Measurements from ENCODE around the gene MSH6. TPM values are rescaled to one million over a fixed set of nuclear protein-coding genes. Genes with fewer than 3 reads are reported as not detected.

The MSH6 gene
- total and polyA plus RNA-seq, 5 experiments from 2014 or later = 17.7 to 43.3 (median 28.9) TPM

DNA sequence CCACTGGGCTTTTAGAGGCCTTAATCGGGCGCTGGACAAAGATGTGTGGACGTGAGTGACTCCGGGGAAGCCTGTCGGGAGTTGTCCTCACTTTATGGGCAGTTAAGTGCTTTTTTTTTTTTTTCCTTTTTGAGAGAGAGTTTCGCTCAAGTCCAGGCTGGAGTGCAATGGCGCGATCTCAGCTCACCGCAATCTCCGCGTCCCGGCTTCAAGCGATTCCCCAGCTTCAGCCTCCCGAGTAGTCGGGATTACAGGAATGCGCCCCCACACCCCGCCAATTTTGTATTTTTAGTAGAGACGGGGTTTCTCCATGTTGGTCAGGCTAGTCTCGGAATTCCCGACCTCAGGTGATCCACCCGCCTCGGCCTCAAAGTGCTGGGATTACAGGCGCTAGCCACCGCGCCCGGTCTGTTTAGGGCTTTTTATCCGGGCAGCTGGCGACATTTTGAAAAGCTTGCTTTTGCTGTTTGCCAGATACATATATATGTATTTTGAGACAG, 1.5 kb downstream of the MSH6 start:
- DNase-seq = no peak
- POLR2A ChIA-PET = no interaction called here
- ATAC-seq = no peak
- H3K4me1 Mint-ChIP-seq = peaks cover 13 to 36% (median 28%) of the 10 kb centered on the region in 4 donors
- H3K27me3 Mint-ChIP-seq = no peaks in the 10 kb centered on the region
- H3K4me3 Mint-ChIP-seq = peak overlapping the region; percentile 75 to 96 (median 92)
- H3K9me3 Mint-ChIP-seq = no peaks in the 10 kb centered on the region
- H3K36me3 Mint-ChIP-seq = peaks cover 0 to 4% (median 0%) of the 10 kb centered on the region in 3 donors
- peak overlapping the region in 8 of 10 donors; percentile 46 to 96 (median 82) for H3K27ac Mint-ChIP-seq

DNA sequence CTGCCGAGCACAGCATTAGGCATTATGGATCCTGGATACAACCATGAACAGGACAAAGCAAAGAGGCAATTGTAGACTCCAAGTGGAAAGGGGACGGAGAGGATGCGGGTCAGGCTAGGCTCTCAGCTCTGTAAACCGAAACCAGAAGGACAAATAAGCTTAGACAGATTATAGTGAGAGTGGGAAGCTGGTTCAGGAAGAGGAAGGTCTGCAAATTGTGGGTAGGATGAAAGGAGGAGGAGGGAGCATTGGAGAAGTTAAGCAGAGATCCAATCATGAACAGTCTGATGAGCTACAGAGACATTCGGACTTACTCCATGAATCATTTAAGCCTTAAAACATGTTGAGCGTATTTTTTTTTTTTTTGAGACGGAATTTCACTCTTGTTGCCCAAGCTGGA, 3.0 kb downstream of the MSH6 start:
- peaks cover 0 to 13% (median 0%) of the 10 kb centered on the region in 3 donors for H3K36me3 Mint-ChIP-seq
- ATAC-seq = no peak
- H3K4me1 Mint-ChIP-seq = peaks cover 17 to 47% (median 31%) of the 10 kb centered on the region in 4 donors
- peak overlapping the region in 5 of 10 donors; percentile 1 to 40 (median 17) for H3K27ac Mint-ChIP-seq
- POLR2A ChIA-PET = interaction anchor here (0.7 kb wide), 1 partner anchor 624 kb away, joined by 3 read pairs; no protein-coding TSS in a partner anchor
- no peaks in the 10 kb centered on the region for H3K27me3 Mint-ChIP-seq
- H3K9me3 Mint-ChIP-seq = no peaks in the 10 kb centered on the region
- no peak for DNase-seq
- H3K4me3 Mint-ChIP-seq = peak overlapping the region in 9 of 10 donors; percentile 3 to 93 (median 62)

DNA sequence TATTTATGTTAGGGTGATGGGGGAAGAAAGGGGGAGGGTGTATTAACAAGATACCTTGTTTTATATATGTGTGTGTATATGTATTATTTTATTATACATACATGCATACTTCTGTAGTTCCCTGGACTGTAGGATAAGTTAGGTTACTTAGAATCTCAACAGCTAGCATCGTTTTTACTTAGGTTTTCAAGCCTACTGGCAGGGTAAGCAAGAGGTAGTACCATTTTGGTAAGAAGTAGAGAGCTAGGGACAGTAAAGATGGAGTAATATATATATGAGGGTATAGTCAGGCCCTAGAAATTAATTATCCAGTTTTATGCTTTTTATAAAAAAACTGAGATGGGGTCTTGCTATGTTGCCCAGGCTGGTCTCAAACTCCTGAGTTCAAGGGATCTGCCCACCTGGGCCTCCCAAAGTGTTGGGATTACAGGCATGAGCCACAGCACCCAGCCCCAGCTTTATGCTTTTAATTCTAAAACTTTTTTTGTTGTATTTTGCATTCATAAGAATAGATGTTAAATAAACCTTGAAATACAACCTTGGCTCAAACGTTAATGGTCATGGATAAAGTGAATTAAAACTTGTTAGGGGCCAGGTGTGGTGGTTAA, 13.2 kb downstream of the MSH6 start:
- POLR2A ChIA-PET = no interaction called here
- DNase-seq (no peak), ATAC-seq (no peak)
- H3K4me1 Mint-ChIP-seq = peaks cover 2 to 11% (median 7%) of the 10 kb centered on the region in 4 donors
- no peaks in the 10 kb centered on the region for H3K27me3 Mint-ChIP-seq
- H3K4me3 Mint-ChIP-seq = no peak overlapping the region
- no peaks in the 10 kb centered on the region for H3K9me3 Mint-ChIP-seq
- peak overlapping the region in 4 of 10 donors; percentile 25 to 71 (median 44) for H3K27ac Mint-ChIP-seq
- peaks cover 22 to 75% (median 45%) of the 10 kb centered on the region in 3 donors for H3K36me3 Mint-ChIP-seq

DNA sequence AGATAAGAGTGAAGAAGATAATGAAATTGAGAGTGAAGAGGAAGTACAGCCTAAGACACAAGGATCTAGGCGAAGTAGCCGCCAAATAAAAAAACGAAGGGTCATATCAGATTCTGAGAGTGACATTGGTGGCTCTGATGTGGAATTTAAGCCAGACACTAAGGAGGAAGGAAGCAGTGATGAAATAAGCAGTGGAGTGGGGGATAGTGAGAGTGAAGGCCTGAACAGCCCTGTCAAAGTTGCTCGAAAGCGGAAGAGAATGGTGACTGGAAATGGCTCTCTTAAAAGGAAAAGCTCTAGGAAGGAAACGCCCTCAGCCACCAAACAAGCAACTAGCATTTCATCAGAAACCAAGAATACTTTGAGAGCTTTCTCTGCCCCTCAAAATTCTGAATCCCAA, 15.7 kb downstream of the MSH6 start:
- peaks cover 5 to 8% (median 7%) of the 10 kb centered on the region in 9 donors for H3K9me3 Mint-ChIP-seq

DNA sequence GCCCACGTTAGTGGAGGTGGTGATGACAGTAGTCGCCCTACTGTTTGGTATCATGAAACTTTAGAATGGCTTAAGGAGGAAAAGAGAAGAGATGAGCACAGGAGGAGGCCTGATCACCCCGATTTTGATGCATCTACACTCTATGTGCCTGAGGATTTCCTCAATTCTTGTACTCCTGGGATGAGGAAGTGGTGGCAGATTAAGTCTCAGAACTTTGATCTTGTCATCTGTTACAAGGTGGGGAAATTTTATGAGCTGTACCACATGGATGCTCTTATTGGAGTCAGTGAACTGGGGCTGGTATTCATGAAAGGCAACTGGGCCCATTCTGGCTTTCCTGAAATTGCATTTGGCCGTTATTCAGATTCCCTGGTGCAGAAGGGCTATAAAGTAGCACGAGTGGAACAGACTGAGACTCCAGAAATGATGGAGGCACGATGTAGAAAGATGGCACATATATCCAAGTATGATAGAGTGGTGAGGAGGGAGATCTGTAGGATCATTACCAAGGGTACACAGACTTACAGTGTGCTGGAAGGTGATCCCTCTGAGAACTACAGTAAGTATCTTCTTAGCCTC, 16.2 kb downstream of the MSH6 start:
- POLR2A ChIA-PET = no interaction called here
- Mint-ChIP-seq H3K27ac (peak overlapping the region in 5 of 10 donors; percentile 21 to 83 (median 50)), H3K4me1 (peaks cover 0 to 8% (median 5%) of the 10 kb centered on the region in 4 donors), H3K9me3 (peaks cover 5 to 13% (median 9%) of the 10 kb centered on the region in 9 donors), H3K36me3 (peaks cover 35 to 95% (median 71%) of the 10 kb centered on the region in 3 donors), H3K4me3 (no peak overlapping the region), H3K27me3 (no peaks in the 10 kb centered on the region)
- ATAC-seq (no peak), DNase-seq (no peak)

More for the DNA sequence above, 15.7 kb downstream of the MSH6 start:
- ATAC-seq (no peak), DNase-seq (no peak)
- Mint-ChIP-seq H3K36me3 (peaks cover 30 to 93% (median 66%) of the 10 kb centered on the region in 3 donors), H3K4me3 (peak overlapping the region in 1 of 10 donors; percentile 54), H3K27ac (peak overlapping the region in 5 of 10 donors; percentile 14 to 77 (median 45)), H3K4me1 (peaks cover 0 to 8% (median 5%) of the 10 kb centered on the region in 4 donors), H3K27me3 (no peaks in the 10 kb centered on the region)
- POLR2A ChIA-PET = no interaction called here

DNA sequence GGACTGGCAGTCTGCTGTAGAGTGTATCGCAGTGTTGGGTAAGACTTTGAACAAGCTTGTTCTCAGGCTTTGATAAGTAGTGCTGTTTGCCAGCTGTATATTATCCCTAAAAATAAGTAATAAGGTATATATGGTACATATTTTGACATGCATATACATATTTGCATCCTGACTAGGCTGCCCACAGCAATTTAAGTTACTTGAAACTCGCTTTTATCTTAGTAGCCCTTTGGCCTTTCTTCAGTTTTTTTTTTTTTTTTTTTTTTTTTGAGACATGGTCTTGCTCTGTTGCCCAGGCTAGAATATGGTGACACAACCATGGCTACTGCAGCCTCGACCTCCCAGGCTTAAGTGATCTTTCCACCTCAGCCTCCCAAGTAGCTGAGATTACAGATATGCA, 18.2 kb downstream of the MSH6 start:
- ATAC-seq (no peak), DNase-seq (no peak)
- POLR2A ChIA-PET = interaction anchor here (0.6 kb wide), 1 partner anchor 104 kb away, joined by 3 read pairs; no protein-coding TSS in a partner anchor
- peaks cover 44 to 98% (median 84%) of the 10 kb centered on the region in 3 donors for H3K36me3 Mint-ChIP-seq
- H3K27ac Mint-ChIP-seq = no peak overlapping the region
- H3K4me3 Mint-ChIP-seq = no peak overlapping the region
- peaks cover 5 to 21% (median 9%) of the 10 kb centered on the region in 9 donors for H3K9me3 Mint-ChIP-seq
- peaks cover 0 to 6% (median 4%) of the 10 kb centered on the region in 4 donors for H3K4me1 Mint-ChIP-seq
- no peaks in the 10 kb centered on the region for H3K27me3 Mint-ChIP-seq

DNA sequence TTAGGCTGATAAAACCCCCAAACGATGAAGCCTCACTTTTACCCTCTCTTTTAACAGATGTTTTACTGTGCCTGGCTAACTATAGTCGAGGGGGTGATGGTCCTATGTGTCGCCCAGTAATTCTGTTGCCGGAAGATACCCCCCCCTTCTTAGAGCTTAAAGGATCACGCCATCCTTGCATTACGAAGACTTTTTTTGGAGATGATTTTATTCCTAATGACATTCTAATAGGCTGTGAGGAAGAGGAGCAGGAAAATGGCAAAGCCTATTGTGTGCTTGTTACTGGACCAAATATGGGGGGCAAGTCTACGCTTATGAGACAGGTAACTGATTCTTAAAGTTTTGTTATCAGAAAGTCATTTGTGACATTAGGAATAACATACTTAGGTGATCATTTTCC, 20.4 kb downstream of the MSH6 start:
- Mint-ChIP-seq H3K27me3 (no peaks in the 10 kb centered on the region), H3K27ac (peak overlapping the region in 3 of 10 donors; percentile 17 to 57 (median 22)), H3K36me3 (peaks cover 46 to 98% (median 82%) of the 10 kb centered on the region in 3 donors), H3K4me1 (peaks cover 0 to 5% (median 4%) of the 10 kb centered on the region in 4 donors), H3K4me3 (no peak overlapping the region), H3K9me3 (peaks cover 5 to 21% (median 9%) of the 10 kb centered on the region in 9 donors)
- DNase-seq (no peak), ATAC-seq (no peak)
- POLR2A ChIA-PET = no interaction called here

DNA sequence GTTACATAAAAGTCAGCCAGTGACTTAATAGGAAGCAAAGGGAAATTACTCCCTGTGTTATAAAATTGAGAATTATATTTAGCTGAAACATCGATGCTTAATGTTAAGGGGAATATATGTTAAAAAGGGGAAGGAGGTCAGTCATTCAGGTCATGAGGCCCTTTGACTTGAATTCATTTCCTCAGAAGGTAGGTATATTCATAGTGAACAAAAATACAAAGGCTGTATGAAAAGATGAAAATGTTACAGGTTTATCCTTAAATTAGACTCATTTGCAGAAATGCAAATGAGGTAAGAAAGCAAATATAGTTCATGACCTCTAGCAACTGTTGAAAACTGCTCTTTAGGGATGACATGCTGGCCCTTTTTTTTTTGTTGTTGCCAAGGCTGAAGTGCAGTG, 20.8 kb downstream of the MSH6 start:
- H3K4me1 Mint-ChIP-seq = peaks cover 0 to 4% (median 2%) of the 10 kb centered on the region in 4 donors
- DNase-seq (no peak), ATAC-seq (no peak)
- peak overlapping the region in 2 of 10 donors; percentile 17 to 62 for H3K27ac Mint-ChIP-seq
- H3K36me3 Mint-ChIP-seq = peaks cover 42 to 98% (median 79%) of the 10 kb centered on the region in 3 donors
- H3K9me3 Mint-ChIP-seq = peaks cover 5 to 21% (median 9%) of the 10 kb centered on the region in 9 donors
- POLR2A ChIA-PET = no interaction called here
- no peaks in the 10 kb centered on the region for H3K27me3 Mint-ChIP-seq
- no peak overlapping the region for H3K4me3 Mint-ChIP-seq

DNA sequence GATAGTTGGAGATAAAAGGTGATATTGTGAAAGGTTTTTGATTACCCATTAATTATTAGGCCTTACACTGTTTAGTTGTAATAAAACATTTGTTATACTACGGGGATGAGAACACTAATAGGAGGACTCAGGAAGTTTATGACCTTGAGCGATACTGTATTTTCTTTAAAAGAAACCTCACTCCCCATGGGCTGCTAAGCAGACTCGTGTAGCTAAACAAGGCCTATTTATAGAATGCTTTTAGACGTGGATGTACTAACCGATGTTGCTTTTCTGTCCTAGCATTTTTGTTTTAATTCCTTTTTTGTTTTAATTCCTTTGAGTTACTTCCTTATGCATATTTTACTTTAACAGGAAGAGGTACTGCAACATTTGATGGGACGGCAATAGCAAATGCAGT, 22.9 kb downstream of the MSH6 start:
- Mint-ChIP-seq H3K4me1 (peaks cover 0 to 2% (median 0%) of the 10 kb centered on the region in 4 donors), H3K36me3 (peaks cover 27 to 94% (median 59%) of the 10 kb centered on the region in 3 donors), H3K27ac (no peak overlapping the region), H3K4me3 (no peak overlapping the region), H3K9me3 (peaks cover 5 to 21% (median 9%) of the 10 kb centered on the region in 9 donors), H3K27me3 (no peaks in the 10 kb centered on the region)
- POLR2A ChIA-PET = no interaction called here
- ATAC-seq (no peak), DNase-seq (no peak)

DNA sequence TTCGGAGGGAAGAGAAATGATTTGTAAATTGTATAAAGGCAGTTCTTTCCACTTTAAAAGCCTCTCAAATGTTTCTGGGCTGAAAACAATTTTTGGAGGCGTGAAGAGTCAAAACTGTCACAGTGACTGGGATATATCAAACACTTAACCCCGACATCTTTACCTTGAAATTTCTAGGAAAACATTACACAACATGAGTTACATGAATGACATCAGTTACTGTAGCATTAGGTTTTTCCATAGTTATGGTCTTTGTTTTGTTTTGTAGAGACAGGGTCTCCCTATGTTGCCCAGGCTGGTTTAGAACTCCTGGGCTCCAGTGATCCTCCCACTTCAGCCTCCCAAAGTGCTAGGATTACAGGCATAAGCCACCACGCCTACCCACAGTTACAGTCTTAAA, 25.7 kb downstream of the MSH6 start:
- peaks cover 0 to 13% (median 3%) of the 10 kb centered on the region in 9 donors for H3K9me3 Mint-ChIP-seq
- H3K4me1 Mint-ChIP-seq = peaks cover 0 to 9% (median 2%) of the 10 kb centered on the region in 4 donors
- POLR2A ChIA-PET = no interaction called here
- peaks cover 17 to 93% (median 49%) of the 10 kb centered on the region in 3 donors for H3K36me3 Mint-ChIP-seq
- peak overlapping the region in 9 of 10 donors; percentile 3 to 83 (median 41) for H3K27ac Mint-ChIP-seq
- no peak for DNase-seq
- H3K4me3 Mint-ChIP-seq = no peak overlapping the region
- no peak for ATAC-seq
- H3K27me3 Mint-ChIP-seq = no peaks in the 10 kb centered on the region

DNA sequence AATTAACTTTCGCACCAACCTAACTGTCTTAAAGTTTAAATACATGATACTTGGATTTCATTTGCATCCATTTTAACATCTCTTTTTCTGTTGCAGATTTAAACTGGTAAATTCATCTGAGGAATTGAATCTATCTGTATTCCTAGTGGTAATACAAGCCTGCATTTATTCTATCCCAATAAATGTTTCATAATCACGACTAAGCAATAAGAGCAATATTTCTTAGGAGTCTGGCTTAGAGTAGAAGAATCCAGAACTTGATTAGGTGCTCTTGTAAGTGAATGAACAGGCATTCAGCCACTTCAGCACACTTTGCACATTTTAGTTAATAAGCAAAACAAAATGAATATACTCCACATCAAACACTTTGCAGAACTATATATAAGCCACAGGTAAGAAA, 27.0 kb downstream of the MSH6 start:
- ATAC-seq (no peak), DNase-seq (no peak)
- Mint-ChIP-seq H3K27me3 (no peaks in the 10 kb centered on the region), H3K36me3 (peaks cover 5 to 93% (median 42%) of the 10 kb centered on the region in 3 donors), H3K4me3 (no peak overlapping the region), H3K4me1 (peaks cover 0 to 9% (median 3%) of the 10 kb centered on the region in 4 donors), H3K27ac (peak overlapping the region in 2 of 10 donors; percentile 29 to 36), H3K9me3 (peaks cover 0 to 2% (median 0%) of the 10 kb centered on the region in 9 donors)
- POLR2A ChIA-PET = no interaction called here

DNA sequence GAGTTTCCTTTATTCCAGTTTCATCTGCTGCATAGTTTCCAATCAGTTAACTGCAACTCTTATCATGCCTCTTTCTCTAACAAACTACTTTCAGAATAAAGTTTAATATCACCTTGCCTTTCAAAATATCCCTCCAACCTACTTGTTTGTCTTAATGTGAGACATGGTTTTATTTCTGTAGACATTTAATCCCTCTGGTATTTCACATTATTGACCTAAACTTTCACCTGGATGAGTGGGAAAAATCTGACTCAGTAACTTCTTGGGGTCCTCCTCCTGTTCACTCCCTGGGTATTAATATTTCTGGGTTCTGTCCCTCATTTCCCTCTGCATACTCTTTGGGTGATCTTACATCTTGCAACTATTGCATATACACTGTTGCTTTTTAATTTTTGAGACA, 27.9 kb downstream of the MSH6 start:
- H3K4me1 Mint-ChIP-seq = peaks cover 0 to 9% (median 3%) of the 10 kb centered on the region in 4 donors
- peak overlapping the region; percentile 14 to 84 (median 74) for H3K27ac Mint-ChIP-seq
- H3K36me3 Mint-ChIP-seq = peaks cover 4 to 88% (median 32%) of the 10 kb centered on the region in 3 donors
- H3K9me3 Mint-ChIP-seq = no peaks in the 10 kb centered on the region
- H3K4me3 Mint-ChIP-seq = no peak overlapping the region
- POLR2A ChIA-PET = no interaction called here
- ATAC-seq (no peak), DNase-seq (no peak)
- no peaks in the 10 kb centered on the region for H3K27me3 Mint-ChIP-seq

DNA sequence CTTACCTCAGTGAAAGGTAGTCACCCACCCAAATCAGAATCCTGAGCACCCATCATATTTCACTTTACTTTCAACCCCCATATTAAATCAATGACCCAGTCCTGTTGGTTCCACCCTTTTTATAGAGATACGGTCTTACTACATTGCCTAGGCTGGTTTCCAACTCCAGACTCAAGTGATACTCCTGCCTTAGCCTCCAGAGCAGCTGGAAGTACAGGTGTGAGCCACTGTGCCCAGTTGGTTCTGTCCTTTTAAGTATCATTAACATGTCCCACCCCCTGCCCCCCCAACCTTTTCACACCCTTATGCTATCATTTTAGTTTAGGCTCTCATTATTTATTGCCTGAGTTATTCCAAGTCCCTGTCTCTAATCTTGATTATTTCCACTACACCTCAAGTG, 28.7 kb downstream of the MSH6 start:
- peak overlapping the region; percentile 12 to 84 (median 70) for H3K27ac Mint-ChIP-seq
- H3K27me3 Mint-ChIP-seq = no peaks in the 10 kb centered on the region
- ATAC-seq = no peak
- POLR2A ChIA-PET = no interaction called here
- H3K36me3 Mint-ChIP-seq = peaks cover 0 to 87% (median 30%) of the 10 kb centered on the region in 3 donors
- no peak for DNase-seq
- peaks cover 0 to 9% (median 3%) of the 10 kb centered on the region in 4 donors for H3K4me1 Mint-ChIP-seq
- no peaks in the 10 kb centered on the region for H3K9me3 Mint-ChIP-seq
- H3K4me3 Mint-ChIP-seq = no peak overlapping the region

All from naive thymus-derived CD8-positive, alpha-beta T cell (primary cell).